Motor neuron (in vitro differentiated cells): Measurements from ENCODE around the gene TMPRSS9. TPM values are rescaled to one million over a fixed set of nuclear protein-coding genes. Genes with fewer than 3 reads are reported as not detected.
A peak's percentile ranks its signal among the peaks of the same experiment; 100 is the strongest.
"Not testable (repeated sequence)": the region's sequence is repeated elsewhere in the genome, so short reads cannot be mapped to it uniquely, and the experiment has no call there.

Experiments
- ATAC-seq, 8 experiments: fragments of 200-7000 bp; cut with Tn5 transposase; replicated peaks in 6 of 8; 2 replicates each; pipeline ENCODE4 v1.8.0; 2021; ENCODE audit warnings: mild to moderate bottlenecking in 8 of 8, moderate library complexity in 8 of 8
- H3K27ac ChIP-seq, 2 donors: fragments of 250-450 bp; sonication (Bioruptor Pico); 2 replicates each; pipeline ENCODE4 v1.9.0; 2021; ENCODE audit warnings: antibody characterized with exemption in 2 of 2, mild to moderate bottlenecking in 2 of 2, moderate library complexity in 1 of 2
- H3K4me1 ChIP-seq, 2 donors: fragments of 250-450 bp; sonication (Bioruptor Pico); replicated peaks in 1 of 2; 2 replicates each; pipeline ENCODE4 v1.6.1; 2021; ENCODE audit warnings: antibody characterized with exemption in 2 of 2, mild to moderate bottlenecking in 2 of 2, moderate library complexity in 1 of 2
- H3K4me3 ChIP-seq, 5 donors: fragments of 250-450 bp; sonication (Bioruptor Pico); 2 replicates each; pipeline ENCODE4 v1.9.0; 2021; ENCODE audit warnings: antibody characterized with exemption in 5 of 5, mild to moderate bottlenecking in 5 of 5, moderate library complexity in 4 of 5
- WGBS, 10 experiments: fragments of 450-650 bp; shearing (Covaris generic); methylation state at CpG; one replicate each; pipeline ENCODE4 v1.0.0; 2022; 5-methylcytosine and 5-hydroxymethylcytosine counted together
- in situ Hi-C, 9 experiments: fragments of 400-800 bp; cut with MboI; loops; one replicate each; pipeline ENCODE4 v1.15.0; 2021; ENCODE audit warnings: low sequenced_read_pairs in 9 of 9, low pct_unique_long_range_greater_than_20kb in 2 of 9; ENCODE audit not compliant: unreplicated experiment in 9 of 9
- total RNA-seq, 8 experiments: library from RNA; unstranded; fragments of 300-600 nt; gene quantifications; 2 replicates each; pipeline versions ENCODE4 v1.2.3 to v1.2.4, GENCODE V29; 2022

TMPRSS9 gene
- total RNA-seq, 8 experiments from 2014 or later = 0.33 to 4.1 (median 0.56) TPM; not detected in 1

DNA sequence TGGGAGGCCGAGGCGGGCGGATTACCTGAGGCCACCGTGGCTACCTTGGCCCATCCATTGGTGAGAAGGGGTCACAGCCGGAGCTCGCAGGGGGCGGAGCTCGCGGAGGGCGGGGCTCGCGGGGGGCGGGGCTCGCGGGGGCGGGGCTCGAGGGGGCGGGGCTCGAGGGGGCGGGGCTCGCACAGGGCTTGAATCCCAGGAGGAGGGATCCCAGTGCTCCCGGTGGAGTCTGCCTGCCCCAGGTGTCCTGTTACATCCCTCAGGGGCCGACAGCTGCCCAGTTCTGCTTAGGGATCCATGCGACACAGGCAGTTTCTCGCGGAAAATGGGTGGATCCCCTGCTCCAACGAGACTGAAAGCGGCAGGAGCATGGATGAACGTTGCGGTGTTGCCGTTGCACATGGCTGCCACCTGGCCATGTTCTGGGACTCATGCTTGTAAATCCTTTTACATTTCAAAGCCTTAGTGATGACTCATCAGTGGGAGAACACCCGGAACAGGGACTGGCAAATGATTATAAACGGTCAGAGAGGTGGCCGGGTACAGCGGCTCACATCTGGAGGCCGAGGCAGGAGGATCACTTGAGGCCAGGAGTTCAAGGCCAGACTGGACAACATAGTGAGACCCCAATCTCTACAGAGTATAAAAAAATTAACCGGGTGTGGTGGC lies 25.1 kb downstream of the TMPRSS9 start:
- peak in 6 of 8 experiments; percentile 2 to 98 (median 52) for ATAC-seq
- in situ Hi-C loops = loop anchor here in 2 of 9 experiments (25.0 kb wide), 1 partner anchor 98 kb away; the partner anchor contains the start of gene PEAK3 (in 2 of the 2)
- no peak overlapping the region for H3K4me3 ChIP-seq
- H3K4me1 ChIP-seq = peaks cover 2 to 15% of the 10 kb centered on the region in 2 donors
- WGBS, 10 experiments = 0 to 100% (median 19%) methylated on average over 1 to 7 of the region's 37 CpGs; no CpG with 5 or more reads in 4 of the 10 experiments
- H3K27ac ChIP-seq = peak overlapping the region in 1 of 2 donors; percentile 2

DNA sequence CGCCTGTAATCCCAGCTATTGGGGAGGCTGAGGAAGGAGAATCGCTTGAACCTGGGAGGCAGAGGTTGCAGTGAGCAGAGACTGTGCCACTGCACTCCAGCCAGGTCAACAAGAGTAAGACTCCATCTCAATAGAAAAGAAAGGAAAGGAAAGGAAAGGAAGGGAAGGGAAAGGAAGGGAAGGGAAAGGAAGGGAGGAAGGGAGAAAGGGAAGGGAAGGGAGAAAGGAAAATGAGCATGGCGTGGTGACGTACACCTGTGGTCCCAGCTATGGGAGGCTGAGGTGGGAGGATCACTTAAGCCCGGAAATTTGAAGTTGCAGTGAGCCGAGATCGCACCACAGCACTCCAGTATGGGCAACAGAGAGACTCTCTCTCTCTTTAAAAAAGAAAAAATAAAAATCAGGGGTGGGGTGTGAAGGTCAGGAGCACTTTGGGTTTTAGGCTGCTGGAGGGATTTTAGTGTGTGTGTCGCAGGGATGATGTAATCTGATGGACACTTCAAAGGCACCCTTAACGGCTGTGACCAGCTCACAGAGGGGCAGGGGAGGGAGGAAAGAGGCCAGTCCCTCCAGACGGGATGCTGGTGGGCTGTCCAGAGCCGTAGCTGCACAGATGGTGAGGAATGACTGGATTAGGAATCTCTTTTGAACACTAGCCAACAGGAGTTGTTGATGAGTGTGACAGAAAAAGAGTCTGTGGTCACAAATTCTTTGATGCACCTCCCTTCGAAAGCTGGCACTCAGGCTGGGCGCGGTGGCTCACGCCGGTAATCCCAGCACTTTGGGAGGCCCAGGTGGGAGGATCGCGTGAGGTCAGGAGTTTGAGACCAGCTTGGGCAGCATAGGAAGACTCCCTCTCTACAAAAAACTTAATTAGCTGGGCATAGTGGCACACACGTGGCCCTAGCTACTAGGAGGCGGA lies 27.6 kb downstream of the TMPRSS9 start:
- Histone ChIP-seq H3K4me1 (peaks cover 2 to 5% of the 10 kb centered on the region in 2 donors), H3K27ac (peak overlapping the region in 1 of 2 donors; percentile 45), H3K4me3 (no peak overlapping the region)
- in situ Hi-C loops = loop anchor here in 2 of 9 experiments (25.0 kb wide), 1 partner anchor 100 kb away; the partner anchor contains the start of gene PEAK3 (in 2 of the 2)
- peak in 5 of 8 experiments; percentile 53 to 80 (median 62) for ATAC-seq
- 68 to 100% (median 82%) methylated on average over 1 to 18 of the region's 20 CpGs for WGBS, 10 experiments

- Histone ChIP-seq H3K27ac (no peak overlapping the region), H3K4me1 (peaks cover 0 to 5% of the 10 kb centered on the region in 2 donors), H3K4me3 (no peak overlapping the region)
- no peak for ATAC-seq
- in situ Hi-C loops = loop anchor here in 2 of 9 experiments (25.0 kb wide), 1 partner anchor 102 kb away; the partner anchor contains the start of gene PEAK3 (in 2 of the 2)
- WGBS, 10 experiments = 8 to 94% (median 85%) methylated on average over 1 to 12 of the region's 21 CpGs; no CpG with 5 or more reads in 4 of the 10 experiments
Observed at GRCh38 chr19:2389594-2389993, 29.5 kb downstream of the TMPRSS9 start.

- peaks cover 0 to 5% of the 10 kb centered on the region in 2 donors for H3K4me1 ChIP-seq
- ATAC-seq = peak; percentile 26 to 79 (median 56)
- WGBS, 10 experiments = 0 to 21% (median 0%) methylated on average over 1 to 8 of the region's 10 CpGs
- in situ Hi-C loops = loop anchor here in 2 of 9 experiments (25.0 kb wide), 1 partner anchor 104 kb away; the partner anchor contains the start of gene PEAK3 (in 2 of the 2)
- no peak overlapping the region for H3K27ac ChIP-seq
- no peak overlapping the region for H3K4me3 ChIP-seq
Observed at GRCh38 chr19:2391118-2391725, 31.2 kb downstream of the TMPRSS9 start.

DNA sequence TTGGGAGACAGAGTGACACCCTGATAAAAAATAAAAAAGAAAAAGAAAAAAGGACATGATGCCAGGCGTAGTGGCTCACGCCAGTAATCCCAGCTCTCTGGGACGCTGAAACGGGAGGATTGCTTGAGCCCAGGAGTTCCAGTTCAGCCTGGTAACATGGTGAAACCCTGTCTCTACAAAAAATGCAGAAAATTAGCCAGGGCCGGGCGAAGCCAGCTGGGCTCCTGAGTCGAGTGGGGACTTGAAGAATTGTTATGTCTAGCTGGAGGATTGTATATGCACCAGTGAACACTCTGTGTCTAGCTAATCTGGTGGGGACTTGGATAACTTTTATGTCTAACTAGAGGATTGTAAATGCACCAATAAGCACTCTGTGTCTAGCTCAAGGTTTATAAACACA lies 32.3 kb downstream of the TMPRSS9 start:
- in situ Hi-C loops = loop anchor here in 2 of 9 experiments (25.0 kb wide), 1 partner anchor 105 kb away; the partner anchor contains the start of gene PEAK3 (in 2 of the 2)
- H3K4me1 ChIP-seq = peaks cover 0 to 5% of the 10 kb centered on the region in 2 donors
- WGBS, 10 experiments = 39 to 87% (median 60%) methylated on average over 3 to 7 of the region's 7 CpGs; no CpG with 5 or more reads in 1 of the 10 experiments
- H3K27ac ChIP-seq = no peak overlapping the region
- peak in 1 of 8 experiments; percentile 19 for ATAC-seq
- no peak overlapping the region for H3K4me3 ChIP-seq

GRCh38 chr19:2392899-2393298 lies 32.8 kb downstream of the TMPRSS9 start:
- H3K4me3 ChIP-seq, H3K4me1 ChIP-seq, H3K27ac ChIP-seq: not testable (repeated sequence)

GRCh38 chr19:2394054-2394441 lies 34.0 kb downstream of the TMPRSS9 start:
- in situ Hi-C loops = loop anchor here in 2 of 9 experiments (25.0 kb wide), 1 partner anchor 107 kb away; the partner anchor contains the start of gene PEAK3 (in 2 of the 2)
- no peak overlapping the region for H3K27ac ChIP-seq
- H3K4me1 ChIP-seq = no peaks in the 10 kb centered on the region
- WGBS, 10 experiments = 60 to 100% (median 85%) methylated on average over 1 to 8 of the region's 8 CpGs; no CpG with 5 or more reads in 2 of the 10 experiments
- no peak for ATAC-seq
- no peak overlapping the region for H3K4me3 ChIP-seq

More at GRCh38 chr19:2392899-2393298, 32.8 kb downstream of the TMPRSS9 start:
- not testable (repeated sequence) for ATAC-seq
- in situ Hi-C loops = loop anchor here in 2 of 9 experiments (25.0 kb wide), 1 partner anchor 106 kb away; the partner anchor contains the start of gene PEAK3 (in 2 of the 2)
- 20 to 80% (median 65%) methylated on average over 1 to 8 of the region's 8 CpGs; no CpG with 5 or more reads in 2 of the 10 experiments for WGBS, 10 experiments

GRCh38 chr19:2394442-2395292 lies 34.6 kb downstream of the TMPRSS9 start:
- no peaks in the 10 kb centered on the region for H3K4me1 ChIP-seq
- no peak for ATAC-seq
- 37 to 91% (median 78%) methylated on average over 7 to 27 of the region's 27 CpGs for WGBS, 10 experiments
- H3K4me3 ChIP-seq = no peak overlapping the region
- in situ Hi-C loops = loop anchor here in 2 of 9 experiments (25.0 kb wide), 1 partner anchor 107 kb away; the partner anchor contains the start of gene PEAK3 (in 2 of the 2)
- H3K27ac ChIP-seq = no peak overlapping the region

DNA sequence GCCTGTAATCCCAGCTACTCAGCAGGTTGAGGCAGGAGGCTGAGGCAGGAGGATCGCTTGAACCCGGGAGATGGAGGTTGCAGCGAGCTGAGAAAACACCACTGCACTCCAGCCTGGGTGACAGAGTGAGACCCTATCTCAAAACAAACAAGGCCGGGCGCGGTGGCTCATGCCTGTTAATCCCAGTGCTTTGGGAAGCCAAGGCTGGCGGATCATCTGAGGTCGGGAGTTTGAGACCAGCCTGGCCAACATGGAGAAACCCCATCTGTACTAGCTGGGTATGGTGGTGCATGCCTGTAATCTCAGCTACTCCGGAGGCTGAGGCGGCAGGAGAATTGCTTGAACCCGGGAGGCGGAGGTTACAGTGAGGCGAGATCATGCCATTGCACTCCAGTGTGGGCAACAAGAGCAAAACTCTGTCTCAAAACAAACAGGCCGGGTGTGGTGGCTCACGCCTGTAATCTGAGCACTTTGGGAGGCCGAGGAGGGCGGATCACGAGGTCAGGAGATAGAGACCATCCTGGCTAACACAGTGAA lies 35.3 kb downstream of the TMPRSS9 start:
- in situ Hi-C loops = loop anchor here in 2 of 9 experiments (25.0 kb wide), 1 partner anchor 108 kb away; the partner anchor contains the start of gene PEAK3 (in 2 of the 2)
- WGBS, 10 experiments = 40 to 100% (median 100%) methylated on average over 1 to 15 of the region's 18 CpGs; no CpG with 5 or more reads in 3 of the 10 experiments
- not testable (repeated sequence) for H3K4me3 ChIP-seq, ATAC-seq, H3K4me1 ChIP-seq, H3K27ac ChIP-seq

DNA sequence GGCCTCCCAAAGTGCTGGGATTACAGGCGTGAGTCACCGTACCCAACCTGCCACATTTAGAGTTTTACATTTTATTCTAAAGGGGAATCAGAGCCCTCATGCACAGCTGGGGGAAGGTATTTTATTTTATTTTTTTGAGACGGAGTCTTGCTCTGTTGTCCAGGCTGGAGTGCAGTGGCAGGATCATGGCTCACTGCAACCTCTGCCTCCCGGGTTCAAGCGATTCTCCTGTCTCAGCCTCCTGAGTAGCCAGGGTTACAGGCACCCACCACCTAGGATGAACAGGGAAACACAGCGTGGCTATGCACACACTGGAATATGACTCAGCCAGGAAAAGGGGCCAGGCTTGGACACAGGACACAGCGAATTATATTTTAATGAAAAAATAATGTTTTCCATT lies 37.1 kb downstream of the TMPRSS9 start:
- 61 to 100% (median 93%) methylated on average over 1 to 7 of the region's 7 CpGs; no CpG with 5 or more reads in 3 of the 10 experiments for WGBS, 10 experiments
- H3K4me1 ChIP-seq = not testable (repeated sequence)
- in situ Hi-C loops = loop anchor here in 2 of 9 experiments (25.0 kb wide), 1 partner anchor 110 kb away; the partner anchor contains the start of gene PEAK3 (in 2 of the 2)

DNA sequence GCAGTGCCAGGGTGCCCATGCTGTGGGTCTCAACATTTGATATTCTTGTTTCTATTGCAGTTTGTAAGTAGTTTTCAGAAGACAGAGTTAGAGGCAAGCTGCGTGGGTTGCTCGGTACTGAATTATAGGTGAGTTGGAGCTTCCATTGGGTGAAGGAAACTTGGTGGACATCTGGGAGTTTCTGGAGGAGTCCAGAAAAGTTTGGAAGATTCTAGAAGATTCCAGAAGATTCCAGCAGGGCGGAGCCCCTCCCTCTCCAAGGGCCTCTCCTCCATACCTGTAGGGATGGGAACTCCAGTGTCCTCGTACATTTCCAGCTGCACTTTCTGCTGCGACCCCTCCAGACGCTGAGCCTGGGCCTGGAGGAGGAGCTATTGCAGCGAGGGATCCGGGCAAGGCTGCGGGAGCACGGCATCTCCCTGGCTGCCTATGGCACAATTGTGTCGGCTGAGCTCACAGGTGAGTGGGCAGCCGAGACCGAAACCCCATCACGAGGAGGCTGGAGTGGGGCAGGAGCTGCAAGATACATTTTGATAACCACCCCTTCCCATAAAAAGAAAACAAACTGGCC lies 38.8 kb downstream of the TMPRSS9 start:
- Histone ChIP-seq H3K27ac (no peak overlapping the region), H3K4me3 (no peak overlapping the region), H3K4me1 (no peaks in the 10 kb centered on the region)
- in situ Hi-C loops = loop anchor here in 2 of 9 experiments (25.0 kb wide), 1 partner anchor 112 kb away; the partner anchor contains the start of gene PEAK3 (in 2 of the 2)
- ATAC-seq = no peak
- 60 to 100% (median 74%) methylated on average over 2 to 7 of the region's 14 CpGs; no CpG with 5 or more reads in 5 of the 10 experiments for WGBS, 10 experiments

More for the DNA sequence above, 37.1 kb downstream of the TMPRSS9 start:
- not testable (repeated sequence) for H3K27ac ChIP-seq, ATAC-seq, H3K4me3 ChIP-seq
